Gastroesophageal sphincter (tissue), 4 donors: ENCODE measurements around the gene UGGT1. TPM values are rescaled to one million over a fixed set of nuclear protein-coding genes. Genes with fewer than 3 reads are reported as not detected.

Source experiments
- ATAC-seq: fragments of 150-250 bp; one replicate; pipeline ENCODE4 v1.9.1; 2016; ENCODE audit warnings: mild to moderate bottlenecking, moderate library complexity
- H3K27ac ChIP-seq, 4 donors: fragments of 200-600 bp; sonication (generic) in 3 of 4; 1 replicate in 3 of 4; 2 replicates in 1 of 4; pipeline ENCODE4 v1.5.1; 2016 to 2019
- H3K27me3 ChIP-seq: fragments of 200-600 bp; sonication (generic); one replicate; pipeline ENCODE4 v1.5.1; 2019
- H3K36me3 ChIP-seq, 2 donors: fragments of 200-600 bp; sonication (generic); one replicate each; pipeline ENCODE4 v1.5.1; 2019; ENCODE audit warnings: control low read depth in 1 of 2
- H3K4me1 ChIP-seq, 3 donors: fragments of 200-600 bp; sonication (generic); 1 replicate in 2 of 3; 2 replicates in 1 of 3; pipeline ENCODE4 v1.5.1; 2016 to 2019; ENCODE audit warnings: control low read depth in 2 of 3
- H3K4me3 ChIP-seq, 2 donors: fragments of 200-600 bp; sonication (generic); one replicate each; pipeline ENCODE4 v1.5.1; 2019; ENCODE audit warnings: mild to moderate bottlenecking in 1 of 2, moderate library complexity in 1 of 2
- H3K9me3 ChIP-seq, 3 donors: fragments of 200-600 bp; sonication (generic); one replicate each; pipeline ENCODE4 v1.5.1; 2017 to 2019; ENCODE audit warnings: control low read depth in 2 of 3
- CTCF ChIP-seq, 4 experiments: fragments of 200-600 bp in 2 of 4; fragments of 450-650 bp in 2 of 4; sonication (generic) in 1 of 4; IDR thresholded peaks; one replicate each; pipeline ENCODE4 v1.5.1; 2017 to 2019; ENCODE audit warnings: antibody characterized with exemption in 4 of 4, mild to moderate bottlenecking in 2 of 4, moderate library complexity in 2 of 4
- EP300 ChIP-seq: sonication (generic); formaldehyde crosslinking; IDR thresholded peaks from one replicate; pipeline ENCODE4 v1.6.1; 2017; ENCODE audit warnings: antibody characterized with exemption, mild to moderate bottlenecking
- POLR2A ChIP-seq, 2 donors: fragments of 450-650 bp; IDR thresholded peaks; one replicate each; pipeline ENCODE4 v1.6.1; 2017; ENCODE audit warnings: antibody characterized with exemption in 2 of 2, mild to moderate bottlenecking in 2 of 2, moderate library complexity in 1 of 2
- POLR2AphosphoS5 ChIP-seq: sonication (generic); formaldehyde crosslinking; IDR thresholded peaks from one replicate; pipeline ENCODE4 v1.6.1; 2017; ENCODE audit warnings: antibody characterized with exemption
- WGBS, 2 donors: methylation state at CpG; one replicate each; pipeline ENCODE4 v1.1.5; 2018; ENCODE audit warnings: low coverage in 1 of 2; 5-methylcytosine and 5-hydroxymethylcytosine counted together
- total RNA-seq, 4 donors: library from RNA; depleted of rRNA; stranded (reverse); fragments of >200 nt; gene quantifications; one replicate each; pipeline ENCODE4 v1.1.0, GENCODE V29; 2016

Gene UGGT1
- total RNA-seq, 4 donors from 2014 or later, result 35.5 to 55.4 (median 43.4) TPM

- no peak for ATAC-seq
- Histone ChIP-seq H3K4me3 (no peak overlapping the region), H3K4me1 (no peaks in the 10 kb centered on the region), H3K36me3 (no peaks in the 10 kb centered on the region), H3K27ac (no peak overlapping the region), H3K27me3 (peaks cover 19% of the 10 kb centered on the region), H3K9me3 (peaks cover 0 to 8% (median 0%) of the 10 kb centered on the region in 3 donors)
- TF ChIP-seq POLR2AphosphoS5, result no peak
- TF ChIP-seq CTCF (IDR thresholded peaks at IDR 0.05), result no peak
- TF ChIP-seq POLR2A (IDR thresholded peaks at IDR 0.05), result no peak
- no peak for TF ChIP-seq EP300
- WGBS, 2 donors, result 85 to 98% methylated on average over 5 to 6 of the region's 11 CpGs
Observed at GRCh38 chr2:128054104-128054885, 36.7 kb upstream of the UGGT1 start.

GRCh38 chr2:128057334-128057733, 33.7 kb upstream of the UGGT1 start:
- TF ChIP-seq EP300, result no peak
- Histone ChIP-seq H3K27me3 (peaks cover 19% of the 10 kb centered on the region), H3K27ac (no peak overlapping the region), H3K4me3 (no peak overlapping the region), H3K36me3 (no peaks in the 10 kb centered on the region), H3K4me1 (no peaks in the 10 kb centered on the region), H3K9me3 (no peaks in the 10 kb centered on the region)
- WGBS, 2 donors, result 56% methylated on average over 1 to 3 of the region's 3 CpGs
- ATAC-seq, result no peak

GRCh38 chr2:128058114-128058513, 32.9 kb upstream of the UGGT1 start:
- TF ChIP-seq POLR2A (IDR thresholded peaks at IDR 0.05) (no peak), CTCF (IDR thresholded peaks at IDR 0.05) (no peak)
- Histone ChIP-seq H3K27me3 (peaks cover 18% of the 10 kb centered on the region), H3K4me3 (no peak overlapping the region), H3K27ac (no peak overlapping the region), H3K9me3 (no peaks in the 10 kb centered on the region), H3K36me3 (no peaks in the 10 kb centered on the region), H3K4me1 (no peaks in the 10 kb centered on the region)
- no peak for ATAC-seq
- WGBS, 2 donors, result 0 to 56% methylated on average over 1 of the region's 2 CpGs

GRCh38 chr2:128062571-128062970, 28.4 kb upstream of the UGGT1 start:
- H3K9me3 ChIP-seq, result no peaks in the 10 kb centered on the region
- no peak overlapping the region for H3K4me3 ChIP-seq
- TF ChIP-seq POLR2AphosphoS5 (no peak), POLR2A (IDR thresholded peaks at IDR 0.05) (no peak)
- no peak overlapping the region for H3K27ac ChIP-seq
- H3K36me3 ChIP-seq, result no peaks in the 10 kb centered on the region
- WGBS, 2 donors, result 93 to 100% methylated on average over 1 to 3 of the region's 8 CpGs
- no peak for ATAC-seq
- H3K4me1 ChIP-seq, result no peaks in the 10 kb centered on the region
- no peaks in the 10 kb centered on the region for H3K27me3 ChIP-seq

GRCh38 chr2:128064353-128064752, 26.6 kb upstream of the UGGT1 start:
- WGBS, 2 donors, result 100% methylated on average over 1 of the region's 1 CpG
- ATAC-seq, result no peak
- Histone ChIP-seq H3K27ac (no peak overlapping the region), H3K36me3 (no peaks in the 10 kb centered on the region), H3K9me3 (no peaks in the 10 kb centered on the region), H3K4me3 (no peak overlapping the region), H3K27me3 (no peaks in the 10 kb centered on the region), H3K4me1 (no peaks in the 10 kb centered on the region)
- TF ChIP-seq POLR2A (IDR thresholded peaks at IDR 0.05) (no peak), CTCF (IDR thresholded peaks at IDR 0.05) (no peak), EP300 (no peak), POLR2AphosphoS5 (no peak)

- no peak for TF ChIP-seq POLR2A (IDR thresholded peaks at IDR 0.05)
- TF ChIP-seq CTCF (IDR thresholded peaks at IDR 0.05), result no peak
- no peak for TF ChIP-seq POLR2AphosphoS5
- no peak for TF ChIP-seq EP300
- Histone ChIP-seq H3K4me3 (no peak overlapping the region), H3K36me3 (no peaks in the 10 kb centered on the region), H3K27ac (no peak overlapping the region), H3K9me3 (no peaks in the 10 kb centered on the region), H3K27me3 (no peaks in the 10 kb centered on the region), H3K4me1 (no peaks in the 10 kb centered on the region)
- no peak for ATAC-seq
- 62 to 75% methylated on average over 5 of the region's 5 CpGs for WGBS, 2 donors
Observed at GRCh38 chr2:128069769-128070168, 21.2 kb upstream of the UGGT1 start.
